ENCODE data around the gene CMC2.

Gene CMC2

GRCh38 chr16:80966617-80967016 lies 40.1 kb downstream of the CMC2 start:
- Histone ChIP-seq H3K4me3 (ENCODE audit: insufficient read depth, low read length, poor library complexity, severe bottlenecking) (no peak overlapping the region), H3F3A (ENCODE audit: insufficient read depth) (no peaks in the 10 kb centered on the region), H2AFZ (ENCODE audit: low read depth, low read length, severe bottlenecking) (no peak overlapping the region), H3K36me3 (ENCODE audit: low read length) (no peaks in the 10 kb centered on the region), H3K9me3 (ENCODE audit: insufficient read depth, low read length) (no peaks in the 10 kb centered on the region), H3K79me2 (ENCODE audit: insufficient read depth, low read length) (no peaks in the 10 kb centered on the region), H3K27me3 (ENCODE audit: low read length) (no peaks in the 10 kb centered on the region), H3K9ac (ENCODE audit: low read length) (no peak overlapping the region), H3K27ac (ENCODE audit: low read depth, low read length) (no peak overlapping the region), H4K20me1 (ENCODE audit: low read depth, low read length) (no peaks in the 10 kb centered on the region), H3K4me2 (ENCODE audit: low read depth, low read length, poor library complexity, severe bottlenecking) (no peak overlapping the region), H3K9me2 (replicated peaks; ENCODE audit: insufficient read depth, low read length) (no peaks in the 10 kb centered on the region)
- no peak for TF ChIP-seq EZH2phosphoT487 (conservative IDR thresholded peaks at IDR 0.05; ENCODE audit: low read length)
- no peak for TF ChIP-seq CTCF (IDR thresholded peaks at IDR 0.05; ENCODE audit: insufficient read depth, low read length, poor library complexity, severe bottlenecking)

DNA sequence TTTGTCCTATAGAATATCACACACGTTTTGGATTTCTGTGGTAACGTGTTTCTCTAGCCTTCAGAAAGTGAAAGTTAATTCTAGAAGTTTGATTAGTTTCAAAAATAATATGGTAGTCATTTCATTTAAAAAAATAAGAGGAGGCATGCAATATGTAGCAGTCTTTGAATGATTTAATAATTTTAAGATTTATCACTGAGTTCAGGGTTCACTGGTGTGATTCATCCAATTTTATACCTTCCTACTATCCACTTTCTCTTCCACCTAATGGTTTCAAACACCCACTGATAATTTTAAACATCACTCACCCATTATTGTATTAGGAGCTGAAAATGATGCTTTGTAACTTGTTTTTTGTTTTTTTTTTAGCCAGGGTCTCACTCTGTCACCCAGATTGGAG lies 42.3 kb downstream of the CMC2 start:
- TF ChIP-seq EZH2phosphoT487 (conservative IDR thresholded peaks at IDR 0.05; ENCODE audit: low read length): no peak
- no peak for TF ChIP-seq CTCF (IDR thresholded peaks at IDR 0.05; ENCODE audit: insufficient read depth, low read length, poor library complexity, severe bottlenecking)
- Histone ChIP-seq H3K4me2 (ENCODE audit: low read depth, low read length, poor library complexity, severe bottlenecking) (no peak overlapping the region), H3K9me2 (replicated peaks; ENCODE audit: insufficient read depth, low read length) (no peaks in the 10 kb centered on the region), H3K9ac (ENCODE audit: low read length) (no peak overlapping the region), H3K36me3 (ENCODE audit: low read length) (no peaks in the 10 kb centered on the region), H3K79me2 (ENCODE audit: insufficient read depth, low read length) (no peaks in the 10 kb centered on the region), H3F3A (ENCODE audit: insufficient read depth) (no peaks in the 10 kb centered on the region), H3K9me3 (ENCODE audit: insufficient read depth, low read length) (no peaks in the 10 kb centered on the region), H3K4me3 (ENCODE audit: insufficient read depth, low read length, poor library complexity, severe bottlenecking) (no peak overlapping the region), H3K27ac (ENCODE audit: low read depth, low read length) (no peak overlapping the region), H4K20me1 (ENCODE audit: low read depth, low read length) (no peaks in the 10 kb centered on the region), H2AFZ (ENCODE audit: low read depth, low read length, severe bottlenecking) (no peak overlapping the region), H3K27me3 (ENCODE audit: low read length) (no peaks in the 10 kb centered on the region)

- Histone ChIP-seq H3K4me2 (ENCODE audit: low read depth, low read length, poor library complexity, severe bottlenecking) (no peak overlapping the region), H3K36me3 (ENCODE audit: low read length) (peaks cover 3% of the 10 kb centered on the region; the same call in 1 of the 2 replicates), H3K9ac (ENCODE audit: low read length) (no peak overlapping the region), H3F3A (ENCODE audit: insufficient read depth) (no peaks in the 10 kb centered on the region), H3K27ac (ENCODE audit: low read depth, low read length) (no peak overlapping the region), H2AFZ (ENCODE audit: low read depth, low read length, severe bottlenecking) (no peak overlapping the region), H4K20me1 (ENCODE audit: low read depth, low read length) (no peaks in the 10 kb centered on the region), H3K79me2 (ENCODE audit: insufficient read depth, low read length) (no peaks in the 10 kb centered on the region), H3K4me3 (ENCODE audit: insufficient read depth, low read length, poor library complexity, severe bottlenecking) (no peak overlapping the region), H3K9me2 (replicated peaks; ENCODE audit: insufficient read depth, low read length) (no peaks in the 10 kb centered on the region), H3K27me3 (ENCODE audit: low read length) (no peaks in the 10 kb centered on the region), H3K9me3 (ENCODE audit: insufficient read depth, low read length) (peaks cover 10% of the 10 kb centered on the region; the same call in 1 of the 2 replicates)
- no peak for TF ChIP-seq EZH2phosphoT487 (conservative IDR thresholded peaks at IDR 0.05; ENCODE audit: low read length)
- no peak for TF ChIP-seq CTCF (IDR thresholded peaks at IDR 0.05; ENCODE audit: insufficient read depth, low read length, poor library complexity, severe bottlenecking)
Observed at GRCh38 chr16:80962879-80963278, 43.8 kb downstream of the CMC2 start.

All from SU-DHL-6 (cell line).